ENCODE data around the gene KRT28.

Gene KRT28

DNA sequence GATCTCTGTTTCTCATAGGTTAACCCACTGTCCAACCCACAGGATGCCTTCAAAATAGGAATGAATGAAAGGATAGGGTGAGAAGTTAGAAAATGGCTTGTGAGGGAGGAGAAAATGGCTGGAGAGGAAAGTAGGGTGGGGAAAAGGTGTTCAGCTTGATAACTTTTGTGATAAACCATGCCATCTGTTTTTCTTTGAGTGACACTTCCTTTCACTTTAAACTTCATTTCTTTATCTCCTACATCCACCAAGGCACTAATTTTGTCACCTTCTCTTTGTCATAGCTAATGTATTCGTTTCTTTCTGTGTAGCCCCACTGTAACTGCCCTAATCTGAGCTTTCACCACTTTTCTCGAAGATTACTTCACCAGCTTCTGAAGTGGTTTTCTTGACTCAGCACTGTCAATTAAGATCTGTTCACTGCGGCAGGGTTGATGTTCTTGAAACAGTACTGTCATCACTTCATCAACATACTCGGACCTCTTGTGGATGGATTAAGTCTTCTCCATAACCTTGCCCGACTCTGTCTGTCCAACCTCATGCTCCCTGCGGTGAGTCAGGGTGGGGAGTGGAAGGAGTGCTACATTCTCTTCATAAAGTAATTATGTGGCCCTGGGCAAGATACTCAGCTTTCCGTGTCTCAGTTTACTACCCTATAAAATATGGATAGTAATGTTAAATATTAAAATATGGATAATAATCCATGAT, 28.1 kb upstream of the KRT28 start:
- Histone ChIP-seq H3K27ac (ENCODE audit: low read depth, low read length) (no peak overlapping the region), H4K20me1 (ENCODE audit: low read depth, low read length) (no peaks in the 10 kb centered on the region), H2AFZ (ENCODE audit: low read depth, low read length, severe bottlenecking) (no peak overlapping the region), H3K27me3 (ENCODE audit: low read length) (no peaks in the 10 kb centered on the region), H3F3A (ENCODE audit: insufficient read depth) (no peaks in the 10 kb centered on the region), H3K9me3 (ENCODE audit: insufficient read depth, low read length) (no peaks in the 10 kb centered on the region), H3K9me2 (replicated peaks; ENCODE audit: insufficient read depth, low read length) (no peaks in the 10 kb centered on the region), H3K4me2 (ENCODE audit: low read depth, low read length, poor library complexity, severe bottlenecking) (no peak overlapping the region), H3K4me3 (ENCODE audit: insufficient read depth, low read length, poor library complexity, severe bottlenecking) (no peak overlapping the region), H3K79me2 (ENCODE audit: insufficient read depth, low read length) (peaks cover 6% of the 10 kb centered on the region; the same call in 1 of the 2 replicates), H3K9ac (ENCODE audit: low read length) (no peak overlapping the region), H3K36me3 (ENCODE audit: low read length) (no peaks in the 10 kb centered on the region; the same call in 1 of the 2 replicates)
- TF ChIP-seq EZH2phosphoT487 (conservative IDR thresholded peaks at IDR 0.05; ENCODE audit: low read length): no peak
- TF ChIP-seq, protein P1, sequence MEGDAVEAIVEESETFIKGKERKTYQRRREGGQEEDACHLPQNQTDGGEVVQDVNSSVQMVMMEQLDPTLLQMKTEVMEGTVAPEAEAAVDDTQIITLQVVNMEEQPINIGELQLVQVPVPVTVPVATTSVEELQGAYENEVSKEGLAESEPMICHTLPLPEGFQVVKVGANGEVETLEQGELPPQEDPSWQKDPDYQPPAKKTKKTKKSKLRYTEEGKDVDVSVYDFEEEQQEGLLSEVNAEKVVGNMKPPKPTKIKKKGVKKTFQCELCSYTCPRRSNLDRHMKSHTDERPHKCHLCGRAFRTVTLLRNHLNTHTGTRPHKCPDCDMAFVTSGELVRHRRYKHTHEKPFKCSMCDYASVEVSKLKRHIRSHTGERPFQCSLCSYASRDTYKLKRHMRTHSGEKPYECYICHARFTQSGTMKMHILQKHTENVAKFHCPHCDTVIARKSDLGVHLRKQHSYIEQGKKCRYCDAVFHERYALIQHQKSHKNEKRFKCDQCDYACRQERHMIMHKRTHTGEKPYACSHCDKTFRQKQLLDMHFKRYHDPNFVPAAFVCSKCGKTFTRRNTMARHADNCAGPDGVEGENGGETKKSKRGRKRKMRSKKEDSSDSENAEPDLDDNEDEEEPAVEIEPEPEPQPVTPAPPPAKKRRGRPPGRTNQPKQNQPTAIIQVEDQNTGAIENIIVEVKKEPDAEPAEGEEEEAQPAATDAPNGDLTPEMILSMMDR (IDR thresholded peaks at IDR 0.05; ENCODE audit: insufficient read depth, low read length, poor library complexity, severe bottlenecking): no peak

DNA sequence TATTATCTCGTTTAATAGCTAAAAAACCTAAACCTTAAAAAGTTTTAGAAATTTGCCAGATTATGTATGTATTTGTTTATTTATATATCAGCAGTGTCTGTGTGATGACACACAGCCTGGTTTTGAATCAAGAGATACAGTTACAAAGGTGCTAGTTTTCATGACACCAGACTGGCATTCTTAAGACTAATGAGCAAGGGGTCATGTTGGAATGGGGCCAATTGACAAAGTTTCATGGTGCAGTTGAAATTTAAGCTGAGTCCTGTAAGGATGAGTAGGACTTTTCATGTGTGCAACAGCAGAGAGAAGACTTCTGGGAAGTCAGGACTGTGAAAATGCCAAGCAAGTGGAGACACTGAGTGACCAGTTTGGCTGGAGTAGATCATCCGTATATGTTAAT, 25.8 kb upstream of the KRT28 start:
- H3K27me3 ChIP-seq (ENCODE audit: low read length): no peaks in the 10 kb centered on the region
- H3K9me2 ChIP-seq (replicated peaks; ENCODE audit: insufficient read depth, low read length): no peaks in the 10 kb centered on the region
- H3K9me3 ChIP-seq (ENCODE audit: insufficient read depth, low read length): no peaks in the 10 kb centered on the region
- no peak overlapping the region for H3K27ac ChIP-seq (ENCODE audit: low read depth, low read length)
- H4K20me1 ChIP-seq (ENCODE audit: low read depth, low read length): no peaks in the 10 kb centered on the region
- peaks cover 6% of the 10 kb centered on the region; the same call in 1 of the 2 replicates for H3K79me2 ChIP-seq (ENCODE audit: insufficient read depth, low read length)
- H3K4me3 ChIP-seq (ENCODE audit: insufficient read depth, low read length, poor library complexity, severe bottlenecking): no peak overlapping the region
- no peaks in the 10 kb centered on the region; the same call in 1 of the 2 replicates for H3K36me3 ChIP-seq (ENCODE audit: low read length)
- no peak for TF ChIP-seq EZH2phosphoT487 (conservative IDR thresholded peaks at IDR 0.05; ENCODE audit: low read length)
- TF ChIP-seq, protein P1 (IDR thresholded peaks at IDR 0.05; ENCODE audit: insufficient read depth, low read length, poor library complexity, severe bottlenecking): no peak
- H3K9ac ChIP-seq (ENCODE audit: low read length): no peak overlapping the region
- H2AFZ ChIP-seq (ENCODE audit: low read depth, low read length, severe bottlenecking): no peak overlapping the region
- no peak overlapping the region for H3K4me2 ChIP-seq (ENCODE audit: low read depth, low read length, poor library complexity, severe bottlenecking)
- no peaks in the 10 kb centered on the region for H3F3A ChIP-seq (ENCODE audit: insufficient read depth)

DNA sequence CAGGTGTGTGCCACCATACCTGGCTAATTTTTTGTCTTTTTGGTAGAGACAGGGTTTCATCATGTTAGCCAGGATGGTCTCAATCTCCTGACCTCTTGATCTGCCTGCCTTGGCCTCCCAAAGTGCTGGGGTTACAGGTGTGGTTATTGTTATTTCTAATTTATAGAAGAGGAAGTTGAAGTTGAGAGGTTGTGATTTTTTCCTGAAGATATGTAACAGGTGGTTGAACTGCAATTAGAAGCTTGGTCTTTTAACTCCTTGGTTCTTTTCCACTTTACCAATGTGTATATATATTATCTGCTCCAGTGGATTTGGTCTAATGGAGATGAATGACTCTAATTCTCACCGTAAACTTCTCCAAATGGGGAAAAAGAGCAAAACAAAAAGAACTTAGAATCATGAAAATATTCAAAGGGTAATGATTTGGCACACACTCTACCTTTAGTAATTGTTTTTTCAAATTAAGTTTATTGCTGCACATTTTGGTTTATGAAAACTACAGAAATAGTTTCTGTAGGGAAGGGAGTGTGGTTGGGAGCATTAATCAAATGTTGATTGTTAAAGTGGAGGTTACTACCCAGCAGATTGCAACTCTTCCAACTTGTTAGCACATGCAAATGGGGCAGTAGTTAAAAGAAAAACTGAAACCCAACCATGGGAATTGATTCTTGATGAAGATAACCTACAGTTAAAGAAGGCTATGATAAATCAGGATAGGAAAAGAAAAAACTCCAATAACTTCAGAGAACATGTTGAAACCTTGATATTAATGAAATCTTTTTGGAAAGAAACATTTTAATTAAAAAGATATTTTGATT, 24.5 kb upstream of the KRT28 start:
- no peaks in the 10 kb centered on the region for H4K20me1 ChIP-seq (ENCODE audit: low read depth, low read length)
- no peaks in the 10 kb centered on the region for H3K27me3 ChIP-seq (ENCODE audit: low read length)
- H3K9ac ChIP-seq (ENCODE audit: low read length): no peak overlapping the region
- H3K36me3 ChIP-seq (ENCODE audit: low read length): no peaks in the 10 kb centered on the region
- H3K9me3 ChIP-seq (ENCODE audit: insufficient read depth, low read length): no peaks in the 10 kb centered on the region
- no peak overlapping the region for H2AFZ ChIP-seq (ENCODE audit: low read depth, low read length, severe bottlenecking)
- peaks cover 11% of the 10 kb centered on the region for H3F3A ChIP-seq (ENCODE audit: insufficient read depth)
- no peak for TF ChIP-seq EZH2phosphoT487 (conservative IDR thresholded peaks at IDR 0.05; ENCODE audit: low read length)
- TF ChIP-seq, protein P1 (IDR thresholded peaks at IDR 0.05; ENCODE audit: insufficient read depth, low read length, poor library complexity, severe bottlenecking): no peak
- H3K79me2 ChIP-seq (ENCODE audit: insufficient read depth, low read length): no peaks in the 10 kb centered on the region
- H3K4me2 ChIP-seq (ENCODE audit: low read depth, low read length, poor library complexity, severe bottlenecking): no peak overlapping the region
- no peaks in the 10 kb centered on the region for H3K9me2 ChIP-seq (replicated peaks; ENCODE audit: insufficient read depth, low read length)
- no peak overlapping the region for H3K4me3 ChIP-seq (ENCODE audit: insufficient read depth, low read length, poor library complexity, severe bottlenecking)
- H3K27ac ChIP-seq (ENCODE audit: low read depth, low read length): no peak overlapping the region

Measured in SU-DHL-6 (cell line).